A673 (cell line): Measurements from ENCODE around the gene ADAMTS10. TPM values are rescaled to one million over a fixed set of nuclear protein-coding genes. Genes with fewer than 3 reads are reported as not detected.
"Not testable (repeated sequence)": the region's sequence is repeated elsewhere in the genome, so short reads cannot be mapped to it uniquely, and the experiment has no call there.

Source experiments
- BruUV-seq: library from RNA; stranded (reverse); fragments of 400-500 nt; replicated peaks from 2 replicates; lab custom pipeline; 2021; lab: Mats Ljungman, UMichigan
- CTCF ChIA-PET: fragments of 300-600 bp; sonication (Branson Sonifier 250); formaldehyde crosslinking; loops from one replicate; lab custom pipeline; 2022; ENCODE audit warnings: antibody characterized with exemption; lab: Charles Lee
- POLR2A ChIA-PET: fragments of 300-600 bp; sonication (Branson Sonifier 250); formaldehyde crosslinking; loops from one replicate; lab custom pipeline; 2022; ENCODE audit warnings: antibody characterized with exemption; ENCODE audit not compliant: low non-redundant PET; lab: Charles Lee
- DNase-seq: peaks from one replicate; pipeline ENCODE4 v3.0.0-alpha.2; 2015; ENCODE audit warnings: low spot score
- H3K27ac ChIP-seq: fragments of 200-600 bp; sonication (generic); 2 replicates; pipeline ENCODE4 v1.5.1; 2016; ENCODE audit warnings: mixed run types, low read depth, mild to moderate bottlenecking, mixed read lengths, antibody characterized with exemption, low read length; ENCODE audit not compliant: poor library complexity, severe bottlenecking
- H3K27me3 ChIP-seq: fragments of 200-600 bp; sonication (generic); replicated peaks from 2 replicates; pipeline ENCODE4 v1.6.1; 2017; ENCODE audit warnings: mixed run types, low read depth, mild to moderate bottlenecking, mixed read lengths, antibody characterized with exemption, low read length; ENCODE audit not compliant: insufficient read depth, poor library complexity
- H3K36me3 ChIP-seq: fragments of 200-600 bp; sonication (generic); 2 replicates; pipeline ENCODE4 v1.6.1; 2016; ENCODE audit warnings: mixed run types, mild to moderate bottlenecking, mixed read lengths, antibody characterized with exemption, low read length; ENCODE audit not compliant: insufficient read depth, poor library complexity, severe bottlenecking
- H3K4me1 ChIP-seq: fragments of 200-600 bp; sonication (generic); 2 replicates; pipeline ENCODE4 v1.6.1; 2017; ENCODE audit warnings: mixed run types, mild to moderate bottlenecking, mixed read lengths, antibody characterized with exemption, low read length; ENCODE audit not compliant: insufficient read depth, poor library complexity, severe bottlenecking
- H3K4me3 ChIP-seq: fragments of 200-600 bp; sonication (generic); 2 replicates; pipeline ENCODE4 v1.5.1; 2016; ENCODE audit warnings: low read depth, mixed run types, mild to moderate bottlenecking, mixed read lengths, low read length; ENCODE audit not compliant: poor library complexity, severe bottlenecking
- H3K9me3 ChIP-seq: fragments of 200-600 bp; sonication (generic); 2 replicates; pipeline ENCODE4 v1.6.1; 2016; ENCODE audit warnings: mixed run types, low read depth, mild to moderate bottlenecking, mixed read lengths, antibody characterized with exemption, low read length; ENCODE audit not compliant: poor library complexity, severe bottlenecking
- CTCF ChIP-seq: fragments of 300-800, 200-600 bp; sonication (generic); conservative IDR thresholded peaks from 2 replicates; pipeline ENCODE4 v1.5.1; 2017; ENCODE audit warnings: low read depth, mild to moderate bottlenecking, antibody characterized with exemption, low read length, moderate library complexity, mixed read lengths
- EZH2 ChIP-seq: fragments of 200-600 bp; sonication (generic); IDR thresholded peaks from 2 replicates; pipeline ENCODE4 v1.6.1; 2017; ENCODE audit warnings: borderline replicate concordance, low read depth, mild to moderate bottlenecking, mixed read lengths, antibody characterized with exemption, low read length; ENCODE audit not compliant: poor library complexity, severe bottlenecking
- intact Hi-C: fragments of 100-400 bp; cut with micrococcal nuclease; formaldehyde crosslinking; loops from one replicate; pipeline ENCODE4 v1.10.0; 2022; ENCODE audit not compliant: unreplicated experiment
- total RNA-seq: library from RNA; stranded (reverse); gene quantifications from 2 replicates; pipeline ENCODE4 v1.2.3, GENCODE V29; 2021

The ADAMTS10 gene
- total RNA-seq, 1 experiment from 2014 or later = 29.5 TPM

DNA sequence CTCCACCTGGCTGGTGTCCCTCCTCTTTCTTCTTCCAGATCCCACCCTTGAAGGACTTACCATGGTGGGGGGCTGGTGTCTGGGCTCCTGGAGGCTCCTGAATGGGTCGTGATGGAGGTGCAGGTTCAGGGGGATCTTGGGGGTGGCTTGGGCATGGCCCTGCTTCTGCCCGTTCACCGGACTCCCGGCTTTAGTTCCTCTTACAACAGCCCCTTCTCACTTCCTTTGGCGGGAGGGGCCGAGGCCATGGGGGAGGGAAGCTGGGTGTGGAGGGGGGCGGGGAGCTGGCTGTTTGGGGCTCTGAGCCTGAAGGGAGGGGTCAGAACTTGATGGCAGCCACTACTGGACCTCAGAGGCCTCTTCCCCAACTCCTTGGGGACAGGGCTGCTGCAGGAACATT is 33.3 kb downstream of the ADAMTS10 start, which contains the start of gene MYO1F:
Gene MYO1F, minus strand, starts transcription at position 196 of the 400 bp plus-strand sequence. Its CDS starts 133 bp downstream, at position 63.
- H3K27me3 ChIP-seq = no peaks in the 10 kb centered on the region
- TF ChIP-seq EZH2 (no peak), CTCF (no peak)
- H3K9me3 ChIP-seq = no peaks in the 10 kb centered on the region
- POLR2A ChIA-PET = no interaction called here
- intact Hi-C loops = no loop called here
- peaks cover 15% of the 10 kb centered on the region for H3K4me1 ChIP-seq
- CTCF ChIA-PET = interaction anchor here (0.5 kb wide), 1 partner anchor 187 kb away, joined by 9 read pairs; the partner anchor contains the start of gene RAB11B
- BruUV-seq = no TSS peak
- no peak within 1 kb of the TSS for H3K4me3 ChIP-seq
- no peaks in the 10 kb centered on the region for H3K36me3 ChIP-seq
- no peak for DNase-seq
- no peak within 1 kb of the TSS for H3K27ac ChIP-seq

DNA sequence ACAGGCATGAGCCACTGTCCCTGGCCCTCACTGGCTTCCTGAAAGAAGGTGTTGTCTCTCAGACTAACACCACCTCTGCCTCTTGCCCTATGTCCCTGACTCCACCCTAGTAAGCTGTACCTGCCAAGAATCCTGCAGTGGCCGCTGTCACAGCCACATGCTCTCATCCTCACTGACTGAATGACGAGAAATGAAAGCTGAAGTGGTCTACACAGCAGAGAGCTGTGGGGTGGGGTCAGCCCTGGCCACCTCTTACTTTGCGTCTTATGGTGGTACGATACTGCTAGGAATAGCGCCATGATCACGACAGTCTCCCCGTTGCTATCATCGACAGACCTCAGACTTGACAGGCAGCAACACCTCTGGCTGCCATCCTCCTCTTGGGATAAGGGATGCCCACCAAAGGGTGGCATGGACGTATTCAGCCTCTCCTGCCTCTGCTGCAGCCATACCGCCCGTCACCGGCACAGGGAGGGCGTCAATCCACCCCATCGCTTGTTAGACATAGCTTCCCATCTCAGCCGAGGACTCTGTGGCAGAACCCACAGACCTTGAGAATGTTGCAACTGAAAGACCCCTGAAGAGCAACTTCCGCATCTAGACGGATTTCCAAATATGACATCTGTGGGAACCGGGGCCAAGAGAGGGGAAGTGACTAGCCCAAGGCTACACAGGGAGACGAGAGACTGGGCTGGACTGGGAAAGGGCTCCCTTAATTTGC is 34.1 kb downstream of the ADAMTS10 start:
- ChIA-PET POLR2A (interaction anchor here (0.6 kb wide), 1 partner anchor 10 kb away, joined by 14 read pairs; no protein-coding TSS in a partner anchor), CTCF (interaction anchor here (0.5 to 0.6 kb wide), 2 partner anchors 186 to 259 kb away, joined by 3 to 9 read pairs; partner anchors contain the start of gene RAB11B)
- H3K36me3 ChIP-seq = no peaks in the 10 kb centered on the region
- intact Hi-C loops = no loop called here
- no peak overlapping the region for H3K4me3 ChIP-seq
- no peak for TF ChIP-seq EZH2
- no peak for TF ChIP-seq CTCF
- H3K9me3 ChIP-seq = no peaks in the 10 kb centered on the region
- no peak overlapping the region for H3K27ac ChIP-seq
- H3K4me1 ChIP-seq = peaks cover 15% of the 10 kb centered on the region
- no TSS peak for BruUV-seq
- no peak for DNase-seq
- H3K27me3 ChIP-seq = no peaks in the 10 kb centered on the region

GRCh38 chr19:8575467-8575997 is 35.0 kb downstream of the ADAMTS10 start:
- Histone ChIP-seq H3K27ac (no peak overlapping the region), H3K36me3 (no peaks in the 10 kb centered on the region), H3K4me1 (peaks cover 14% of the 10 kb centered on the region), H3K9me3 (no peaks in the 10 kb centered on the region), H3K27me3 (no peaks in the 10 kb centered on the region), H3K4me3 (no peak overlapping the region)
- CTCF ChIA-PET = no interaction called here
- intact Hi-C loops = no loop called here
- TF ChIP-seq EZH2 (no peak), CTCF (no peak)
- POLR2A ChIA-PET = interaction anchor here (0.6 kb wide), 1 partner anchor 11 kb away, joined by 14 read pairs; no protein-coding TSS in a partner anchor
- peak; percentile 43 for DNase-seq
- BruUV-seq = no TSS peak

GRCh38 chr19:8574619-8574922 is 35.9 kb downstream of the ADAMTS10 start:
- POLR2A ChIA-PET, H3K4me1 ChIP-seq, BruUV-seq, CTCF ChIA-PET, H3K27ac ChIP-seq, H3K9me3 ChIP-seq, DNase-seq, H3K36me3 ChIP-seq, intact Hi-C loops, H3K27me3 ChIP-seq, H3K4me3 ChIP-seq: not testable (repeated sequence)
